ENCODE data around the gene NFS1.

Gene NFS1

GRCh38 chr20:35620818-35621559 is 78.2 kb downstream of the NFS1 start:
- H3K9ac ChIP-seq (ENCODE audit: low read length in 5 of 5): no peak overlapping the region
- peaks cover 2 to 18% (median 13%) of the 10 kb centered on the region in 5 donors for H3K36me3 ChIP-seq (ENCODE audit: control insufficient read depth in 5 of 5, insufficient read depth in 5 of 5, low read length in 5 of 5)
- H3K27me3 ChIP-seq (ENCODE audit: control insufficient read depth in 5 of 5, insufficient read depth in 4 of 5, low read length in 5 of 5): no peaks in the 10 kb centered on the region
- H3K4me1 ChIP-seq (ENCODE audit: control insufficient read depth in 5 of 5, insufficient read depth in 5 of 5, low read length in 5 of 5): peaks cover 5 to 32% (median 30%) of the 10 kb centered on the region in 5 donors
- no peak overlapping the region for H3K27ac ChIP-seq (ENCODE audit: low read depth, low read length)
- H3K9me3 ChIP-seq (ENCODE audit: control insufficient read depth in 5 of 5, low read length in 5 of 5): no peaks in the 10 kb centered on the region
- H3K4me3 ChIP-seq (ENCODE audit: low read depth in 1 of 5, low read length in 5 of 5): no peak overlapping the region

GRCh38 chr20:35619196-35620095 is 79.7 kb downstream of the NFS1 start:
- Histone ChIP-seq H3K27me3 (ENCODE audit: control insufficient read depth in 5 of 5, insufficient read depth in 4 of 5, low read length in 5 of 5) (no peaks in the 10 kb centered on the region), H3K36me3 (ENCODE audit: control insufficient read depth in 5 of 5, insufficient read depth in 5 of 5, low read length in 5 of 5) (peaks cover 0 to 10% (median 5%) of the 10 kb centered on the region in 5 donors), H3K4me1 (ENCODE audit: control insufficient read depth in 5 of 5, insufficient read depth in 5 of 5, low read length in 5 of 5) (peaks cover 5 to 39% (median 36%) of the 10 kb centered on the region in 5 donors), H3K9ac (ENCODE audit: low read length in 5 of 5) (no peak overlapping the region), H3K27ac (ENCODE audit: low read depth, low read length) (no peak overlapping the region), H3K4me3 (ENCODE audit: low read depth in 1 of 5, low read length in 5 of 5) (peak overlapping the region in 4 of 5 donors; percentile 13 to 62 (median 55)), H3K9me3 (ENCODE audit: control insufficient read depth in 5 of 5, low read length in 5 of 5) (no peaks in the 10 kb centered on the region)

GRCh38 chr20:35618263-35619131 is 80.7 kb downstream of the NFS1 start:
- Histone ChIP-seq H3K36me3 (ENCODE audit: control insufficient read depth in 5 of 5, insufficient read depth in 5 of 5, low read length in 5 of 5) (peaks cover 0 to 10% (median 5%) of the 10 kb centered on the region in 5 donors), H3K9me3 (ENCODE audit: control insufficient read depth in 5 of 5, low read length in 5 of 5) (no peaks in the 10 kb centered on the region), H3K4me1 (ENCODE audit: control insufficient read depth in 5 of 5, insufficient read depth in 5 of 5, low read length in 5 of 5) (peaks cover 5 to 39% (median 36%) of the 10 kb centered on the region in 5 donors), H3K9ac (ENCODE audit: low read length in 5 of 5) (peak overlapping the region in 1 of 5 donors; percentile 41), H3K27me3 (ENCODE audit: control insufficient read depth in 5 of 5, insufficient read depth in 4 of 5, low read length in 5 of 5) (no peaks in the 10 kb centered on the region), H3K27ac (ENCODE audit: low read depth, low read length) (no peak overlapping the region), H3K4me3 (ENCODE audit: low read depth in 1 of 5, low read length in 5 of 5) (peak overlapping the region; percentile 48 to 61 (median 55))
